ENCODE results near the gene PLA2G15. TPM values are rescaled to one million over a fixed set of nuclear protein-coding genes. Genes with fewer than 3 reads are reported as not detected.

Gene PLA2G15
- total RNA-seq, 1 experiment from 2014 or later: 16.9 TPM

DNA sequence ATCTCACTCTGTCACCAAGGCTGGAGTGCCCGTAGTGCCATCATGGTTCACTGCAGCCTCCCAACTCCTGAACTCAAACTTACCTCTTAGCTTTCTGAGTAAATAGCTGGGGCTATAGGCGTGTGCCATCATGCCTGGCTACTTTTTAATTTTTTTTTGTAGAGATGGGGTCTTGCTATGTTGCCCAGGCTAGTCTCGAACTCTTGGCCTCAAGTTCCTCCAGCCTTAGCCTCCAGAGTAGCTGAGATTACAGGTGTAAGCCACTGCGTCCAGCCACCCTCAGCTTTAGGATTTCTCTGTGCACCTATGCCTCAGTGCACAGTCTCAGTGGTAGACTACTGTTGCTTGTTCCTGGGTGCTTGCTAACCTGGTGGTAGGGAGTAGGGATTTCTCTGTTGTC is 24.6 kb downstream of the PLA2G15 start:
- intact Hi-C loops (cut with micrococcal nuclease; ENCODE audit: unreplicated experiment): loop anchor here (5.0 kb wide), 1 partner anchor 43 kb away; the partner anchor contains the start of genes PRMT7 and SLC7A6OS
- no peak overlapping the region for H3K27ac Mint-ChIP-seq (ENCODE audit: unreplicated experiment)
- CTCF ChIA-PET: interaction anchor here (0.7 to 0.9 kb wide), 2 partner anchors 10 to 21 kb away, joined by 4 to 6 read pairs; no protein-coding TSS in a partner anchor
- no peak for TF ChIP-seq CTCF (IDR thresholded peaks at IDR 0.05; ENCODE audit: unreplicated experiment)
- no peak overlapping the region for H3K4me3 Mint-ChIP-seq (ENCODE audit: low read depth, unreplicated experiment)
- H3K9me3 Mint-ChIP-seq (ENCODE audit: low read depth, unreplicated experiment): no peaks in the 10 kb centered on the region
- H3K36me3 Mint-ChIP-seq (ENCODE audit: insufficient read depth, unreplicated experiment): peaks cover 15% of the 10 kb centered on the region
- peaks cover 25% of the 10 kb centered on the region for H3K4me1 Mint-ChIP-seq (ENCODE audit: low read depth, unreplicated experiment)
- no TSS peak for BruUV-seq (replicated peaks)
- no peaks in the 10 kb centered on the region for H3K27me3 Mint-ChIP-seq (ENCODE audit: unreplicated experiment)
- DNase-seq: no peak

DNA sequence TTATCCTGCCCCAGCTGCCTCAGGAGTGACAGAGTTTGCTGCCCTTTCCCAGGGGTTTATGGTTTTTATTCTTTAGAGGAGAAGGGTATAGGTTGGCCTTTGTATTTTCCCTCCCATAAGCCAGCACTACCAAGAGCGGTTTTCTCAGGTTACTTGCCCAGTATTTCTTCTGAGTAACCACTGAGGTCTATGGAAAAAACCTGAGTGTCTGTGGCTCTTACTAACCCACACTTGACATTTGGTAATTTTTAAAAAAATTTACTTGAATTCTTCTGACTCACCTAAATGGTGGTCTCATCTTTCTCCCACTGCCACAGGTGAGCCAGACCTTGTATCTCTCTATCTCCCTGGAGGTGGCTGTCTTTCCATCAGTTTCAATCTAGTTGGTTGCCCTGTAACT is 25.2 kb downstream of the PLA2G15 start:
- CTCF ChIA-PET: interaction anchor here (0.9 kb wide), 1 partner anchor 21 kb away, joined by 4 read pairs; no protein-coding TSS in a partner anchor
- intact Hi-C loops (cut with micrococcal nuclease; ENCODE audit: unreplicated experiment): no loop called here
- no TSS peak for BruUV-seq (replicated peaks)
- Mint-ChIP-seq H3K4me3 (ENCODE audit: low read depth, unreplicated experiment) (no peak overlapping the region), H3K27ac (ENCODE audit: unreplicated experiment) (no peak overlapping the region), H3K27me3 (ENCODE audit: unreplicated experiment) (no peaks in the 10 kb centered on the region), H3K9me3 (ENCODE audit: low read depth, unreplicated experiment) (no peaks in the 10 kb centered on the region), H3K4me1 (ENCODE audit: low read depth, unreplicated experiment) (peaks cover 24% of the 10 kb centered on the region), H3K36me3 (ENCODE audit: insufficient read depth, unreplicated experiment) (peaks cover 9% of the 10 kb centered on the region)
- no peak for DNase-seq
- TF ChIP-seq CTCF (IDR thresholded peaks at IDR 0.05; ENCODE audit: unreplicated experiment): no peak

- H3K4me1 Mint-ChIP-seq (ENCODE audit: low read depth, unreplicated experiment): peaks cover 14% of the 10 kb centered on the region
- peaks cover 3% of the 10 kb centered on the region for H3K36me3 Mint-ChIP-seq (ENCODE audit: insufficient read depth, unreplicated experiment)
- no peaks in the 10 kb centered on the region for H3K27me3 Mint-ChIP-seq (ENCODE audit: unreplicated experiment)
- intact Hi-C loops (cut with micrococcal nuclease; ENCODE audit: unreplicated experiment): no loop called here
- DNase-seq: no peak
- no peaks in the 10 kb centered on the region for H3K9me3 Mint-ChIP-seq (ENCODE audit: low read depth, unreplicated experiment)
- TF ChIP-seq CTCF (IDR thresholded peaks at IDR 0.05; ENCODE audit: unreplicated experiment): no peak
- H3K27ac Mint-ChIP-seq (ENCODE audit: unreplicated experiment): no peak overlapping the region
- CTCF ChIA-PET: no interaction called here
- no TSS peak for BruUV-seq (replicated peaks)
- no peak overlapping the region for H3K4me3 Mint-ChIP-seq (ENCODE audit: low read depth, unreplicated experiment)
Measured at GRCh38 chr16:68272507-68273209, 27.5 kb downstream of the PLA2G15 start.

DNA sequence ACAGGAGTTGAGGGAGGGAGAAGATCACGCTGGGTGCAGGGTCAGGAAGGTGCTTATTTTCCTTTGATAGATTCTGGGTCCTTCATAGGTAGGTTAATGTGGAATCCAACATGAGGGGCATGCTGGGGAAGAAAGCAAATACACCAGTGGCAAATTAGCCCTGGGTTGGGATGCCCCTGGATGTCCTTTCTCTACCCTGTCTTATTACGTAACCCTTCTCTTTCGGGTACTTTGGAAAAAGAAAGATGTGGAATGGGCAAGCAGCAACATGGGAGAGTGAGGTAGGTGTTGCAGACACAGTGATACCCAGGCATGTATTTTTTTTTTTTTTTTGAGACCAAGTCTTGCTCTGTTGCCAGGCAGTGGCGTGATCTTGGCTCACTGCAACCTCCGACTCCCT is 28.3 kb downstream of the PLA2G15 start:
- Mint-ChIP-seq H3K9me3 (ENCODE audit: low read depth, unreplicated experiment) (no peaks in the 10 kb centered on the region), H3K27ac (ENCODE audit: unreplicated experiment) (no peak overlapping the region), H3K27me3 (ENCODE audit: unreplicated experiment) (no peaks in the 10 kb centered on the region), H3K4me1 (ENCODE audit: low read depth, unreplicated experiment) (peaks cover 7% of the 10 kb centered on the region), H3K36me3 (ENCODE audit: insufficient read depth, unreplicated experiment) (peaks cover 3% of the 10 kb centered on the region), H3K4me3 (ENCODE audit: low read depth, unreplicated experiment) (no peak overlapping the region)
- BruUV-seq (replicated peaks): no TSS peak
- no peak for TF ChIP-seq CTCF (IDR thresholded peaks at IDR 0.05; ENCODE audit: unreplicated experiment)
- CTCF ChIA-PET: no interaction called here
- intact Hi-C loops (cut with micrococcal nuclease; ENCODE audit: unreplicated experiment): no loop called here
- DNase-seq: no peak
